OCI-LY7 (cell line): Measurements from ENCODE around the gene KRT79.

Source experiments
- CTCF ChIP-seq: fragments of 200-600 bp; sonication (generic); conservative IDR thresholded peaks from 2 replicates; pipeline ENCODE4 v1.5.1; 2014; ENCODE audit warnings: mild to moderate bottlenecking, antibody characterized with exemption, low read length, moderate library complexity, mixed read lengths
- EZH2phosphoT487 ChIP-seq: fragments of 200-600 bp; sonication (generic); IDR thresholded peaks from 2 replicates; pipeline ENCODE4 v1.6.1; 2018; ENCODE audit warnings: low read depth, borderline replicate concordance, mild to moderate bottlenecking, mixed run types, antibody characterized with exemption, low read length, moderate library complexity, mixed read lengths

GRCh38 chr12:52837413-52837741, 3.3 kb upstream of the KRT79 start:
- TF ChIP-seq CTCF (no peak), EZH2phosphoT487 (no peak)
